ENCODE results near the gene ZNF282.
"Not testable (repeated sequence)": the region's sequence is repeated elsewhere in the genome, so short reads cannot be mapped to it uniquely, and the experiment has no call there.

Gene ZNF282

GRCh38 chr7:149261829-149262617, 66.7 kb downstream of the ZNF282 start, which contains the start of gene ZNF783:
ZNF783 (plus strand) TSS chr7:149262196; CDS start chr7:149262334, 138 bp downstream.
- peak; percentile 91 for DNase-seq

DNA sequence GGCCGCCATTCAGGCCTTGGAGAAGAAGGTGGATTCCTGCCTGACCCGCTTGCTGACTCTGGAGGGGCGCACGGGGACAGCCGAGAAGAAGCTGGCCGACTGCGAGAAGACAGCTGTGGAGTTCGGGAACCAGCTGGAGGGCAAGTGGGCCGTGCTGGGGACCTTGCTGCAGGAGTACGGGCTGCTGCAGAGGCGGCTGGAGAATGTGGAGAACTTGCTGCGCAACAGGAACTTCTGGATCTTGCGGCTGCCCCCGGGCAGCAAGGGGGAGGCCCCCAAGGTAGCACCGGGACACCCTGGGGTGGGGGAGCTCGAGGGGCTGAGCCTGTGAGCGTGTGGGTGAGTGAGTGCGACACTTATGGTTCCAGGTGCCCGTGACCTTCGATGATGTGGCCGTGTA, 71.1 kb downstream of the ZNF282 start:
- DNase-seq, result no peak

GRCh38 chr7:149267733-149268132, 72.4 kb downstream of the ZNF282 start:
- no peak for DNase-seq

- DNase-seq, result not testable (repeated sequence)
These were observed 79.1 kb downstream of the ZNF282 start for GRCh38 chr7:149274424-149274823.
